ENCODE measurements around the gene CATSPERZ. TPM values are rescaled to one million over a fixed set of nuclear protein-coding genes. Genes with fewer than 3 reads are reported as not detected.

Gene CATSPERZ
- total RNA-seq, 4 donors from 2014 or later, result not detected

DNA sequence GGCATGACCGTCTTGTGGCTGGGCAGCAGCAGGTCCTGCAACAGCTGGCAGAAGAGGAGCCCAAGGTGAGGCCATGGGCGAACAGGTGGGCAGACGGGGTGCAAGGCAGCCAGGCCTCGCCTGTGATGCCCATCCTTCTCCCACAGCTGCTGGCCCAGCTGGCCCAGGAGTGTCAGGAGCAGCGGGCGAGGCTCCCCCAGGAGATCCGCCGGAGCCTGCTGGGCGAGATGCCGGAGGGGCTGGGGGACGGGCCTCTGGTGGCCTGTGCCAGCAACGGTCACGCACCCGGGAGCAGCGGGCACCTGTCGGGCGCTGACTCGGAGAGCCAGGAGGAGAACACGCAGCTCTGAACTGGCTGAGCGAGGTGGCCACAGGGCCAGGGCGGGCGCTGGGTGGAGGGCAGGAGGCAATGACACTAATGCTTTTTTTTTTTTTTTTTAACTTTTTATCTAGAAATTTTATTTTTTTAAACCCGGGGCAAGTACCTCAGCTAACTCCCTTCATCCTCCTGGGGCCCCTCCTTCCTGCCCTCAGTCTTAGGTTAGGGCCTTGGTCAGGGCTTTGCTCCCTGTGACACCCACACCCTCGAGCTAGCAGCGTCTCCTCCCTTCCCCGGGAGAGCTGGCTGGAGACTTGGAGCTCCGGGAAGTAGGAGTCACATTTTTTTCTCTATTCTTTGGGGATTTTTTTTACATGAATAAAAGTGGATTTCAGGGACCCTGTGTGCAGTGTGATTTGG, 32.8 kb upstream of the CATSPERZ start:
- H3K4me3 ChIP-seq (ENCODE audit: low read depth, poor library complexity, severe bottlenecking), result no peak overlapping the region
- TF ChIP-seq POLR2A (IDR thresholded peaks at IDR 0.05) (no peak), CTCF (IDR thresholded peaks at IDR 0.05) (no peak)
- intact Hi-C loops (cut with DNase I; ENCODE audit: low total_unique reads), result no loop called here
- WGBS, 2 donors, result 42 to 55% methylated on average over 16 to 27 of the region's 27 CpGs
- no peak for DNase-seq (ENCODE audit: low spot score in 2 of 2)

DNA sequence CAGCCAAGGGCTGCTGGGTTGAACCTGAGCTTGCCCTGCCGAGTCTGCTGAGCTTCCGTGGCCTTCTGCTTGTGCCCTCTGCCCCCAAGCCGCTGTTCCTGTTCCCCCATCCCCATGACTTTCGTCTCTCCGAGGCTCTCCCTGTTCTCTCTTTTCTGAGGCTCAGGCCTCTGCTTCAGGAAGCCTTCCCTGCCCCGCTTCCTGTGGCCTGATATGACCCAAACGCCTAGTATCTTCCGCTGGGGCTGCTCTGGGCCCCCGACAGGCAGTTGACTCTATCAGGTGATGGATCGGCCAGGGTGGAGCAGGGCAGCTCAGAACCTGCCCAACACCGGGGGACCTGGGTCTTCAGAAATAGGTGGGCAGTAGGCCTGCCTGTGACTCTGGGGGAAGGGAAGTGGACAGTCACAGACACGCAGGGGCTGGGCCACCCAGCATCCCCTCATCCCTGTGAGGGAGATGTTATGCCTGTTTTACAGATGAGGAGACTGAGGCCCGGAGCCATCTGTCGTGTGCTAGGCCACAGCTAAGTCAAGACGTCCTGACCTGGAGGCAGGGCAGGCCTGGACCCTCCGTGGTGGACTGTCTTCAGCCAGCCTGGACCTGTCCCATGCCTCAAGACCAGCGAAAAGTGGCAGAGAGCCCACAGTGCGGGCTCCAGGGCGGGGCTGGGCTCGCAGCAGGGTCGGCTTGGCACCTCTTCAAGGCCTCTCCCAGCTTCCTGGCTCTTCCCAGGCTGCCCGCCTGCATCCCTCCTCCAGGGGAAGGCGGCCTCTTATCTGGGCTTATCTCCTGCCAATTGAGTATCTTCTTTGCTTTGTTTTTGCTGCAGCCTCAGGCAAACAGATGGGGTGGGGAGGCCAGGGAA, 31.9 kb upstream of the CATSPERZ start:
- no peak overlapping the region for H3K4me3 ChIP-seq (ENCODE audit: low read depth, poor library complexity, severe bottlenecking)
- peak; percentile 56 to 90 for DNase-seq (ENCODE audit: low spot score in 2 of 2)
- no peak for TF ChIP-seq POLR2A (IDR thresholded peaks at IDR 0.05)
- intact Hi-C loops (cut with DNase I; ENCODE audit: low total_unique reads), result no loop called here
- WGBS, 2 donors, result 22 to 29% methylated on average over 14 to 23 of the region's 23 CpGs

DNA sequence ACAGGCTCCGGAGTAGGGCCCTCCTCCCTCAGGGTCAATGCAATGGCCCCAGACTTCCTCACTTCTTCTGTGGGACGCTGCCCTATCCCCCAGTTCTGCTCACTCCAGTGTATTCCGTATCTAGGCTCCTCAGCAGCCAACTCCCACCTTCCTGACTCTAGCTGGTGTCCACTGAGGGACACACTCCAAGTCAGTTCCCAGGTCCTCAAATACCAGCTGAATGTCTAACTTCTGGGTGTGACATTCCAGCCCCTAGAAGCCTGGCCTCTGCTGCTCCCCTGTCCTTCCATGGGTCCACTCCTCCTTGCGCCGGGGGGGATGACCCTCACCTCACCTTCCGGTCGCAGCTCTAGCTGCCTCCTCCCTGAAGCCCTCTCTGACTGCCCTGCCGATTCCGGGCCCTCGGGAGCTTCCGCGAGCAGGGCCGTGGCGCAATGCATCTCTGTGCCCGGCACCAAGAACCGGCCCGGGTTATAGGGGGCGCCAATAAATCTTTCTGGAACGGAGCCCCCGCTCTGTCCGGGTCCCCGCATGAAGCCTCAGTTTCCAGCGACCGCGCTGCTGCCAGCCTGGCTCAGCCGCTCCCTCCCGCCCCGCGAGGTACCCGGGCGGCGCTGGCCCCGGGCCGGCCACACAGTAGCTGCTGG, 31.1 kb upstream of the CATSPERZ start:
- intact Hi-C loops (cut with DNase I; ENCODE audit: low total_unique reads), result no loop called here
- TF ChIP-seq POLR2A (IDR thresholded peaks at IDR 0.05), result no peak
- no peak for TF ChIP-seq CTCF (IDR thresholded peaks at IDR 0.05)
- peak in 1 of 2 donors; percentile 94 for DNase-seq (ENCODE audit: low spot score in 2 of 2)
- H3K4me3 ChIP-seq (ENCODE audit: low read depth, poor library complexity, severe bottlenecking), result peak overlapping the region; percentile 70
- 1% methylated on average over 19 to 24 of the region's 34 CpGs for WGBS, 2 donors

DNA sequence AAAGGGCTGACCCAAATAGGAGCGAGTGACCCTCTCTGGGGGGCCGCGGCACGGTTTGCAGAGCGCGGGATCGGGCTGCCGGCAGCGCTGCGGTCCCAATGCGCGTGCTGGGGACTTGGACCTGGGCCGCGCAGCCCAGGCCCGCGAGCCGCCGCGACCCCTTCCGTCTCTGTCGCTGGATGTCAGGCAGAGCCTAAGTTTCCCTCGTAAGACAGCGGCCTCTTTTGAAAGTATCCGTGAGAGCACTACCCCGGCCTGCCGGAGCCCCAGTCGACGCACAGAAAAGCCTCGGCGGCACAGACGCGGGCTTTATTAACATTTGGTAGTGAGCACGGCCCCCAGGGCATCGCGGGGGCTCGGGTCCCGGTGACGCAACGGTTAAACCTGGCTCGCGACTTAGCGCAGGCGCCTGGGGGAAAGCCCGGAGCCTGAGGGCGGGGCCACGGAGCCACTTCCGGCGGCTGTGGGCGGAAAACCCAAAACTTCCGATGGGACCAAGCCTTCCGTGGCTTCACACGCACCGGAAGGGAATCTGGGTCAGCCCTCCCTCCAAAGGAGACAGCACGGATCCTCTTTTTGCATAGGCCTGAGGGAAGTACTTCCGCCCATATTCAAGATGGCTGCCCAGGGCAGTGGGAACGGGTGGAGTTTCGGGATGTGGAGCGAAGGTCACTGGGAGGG, 30.5 kb upstream of the CATSPERZ start:
- intact Hi-C loops (cut with DNase I; ENCODE audit: low total_unique reads), result no loop called here
- peak; percentile 98 to 99 for DNase-seq (ENCODE audit: low spot score in 2 of 2)
- TF ChIP-seq CTCF (IDR thresholded peaks at IDR 0.05), result no peak
- no peak for TF ChIP-seq POLR2A (IDR thresholded peaks at IDR 0.05)
- WGBS, 2 donors, result 0 to 1% methylated on average over 26 to 34 of the region's 58 CpGs
- peak overlapping the region; percentile 72 for H3K4me3 ChIP-seq (ENCODE audit: low read depth, poor library complexity, severe bottlenecking)

DNA sequence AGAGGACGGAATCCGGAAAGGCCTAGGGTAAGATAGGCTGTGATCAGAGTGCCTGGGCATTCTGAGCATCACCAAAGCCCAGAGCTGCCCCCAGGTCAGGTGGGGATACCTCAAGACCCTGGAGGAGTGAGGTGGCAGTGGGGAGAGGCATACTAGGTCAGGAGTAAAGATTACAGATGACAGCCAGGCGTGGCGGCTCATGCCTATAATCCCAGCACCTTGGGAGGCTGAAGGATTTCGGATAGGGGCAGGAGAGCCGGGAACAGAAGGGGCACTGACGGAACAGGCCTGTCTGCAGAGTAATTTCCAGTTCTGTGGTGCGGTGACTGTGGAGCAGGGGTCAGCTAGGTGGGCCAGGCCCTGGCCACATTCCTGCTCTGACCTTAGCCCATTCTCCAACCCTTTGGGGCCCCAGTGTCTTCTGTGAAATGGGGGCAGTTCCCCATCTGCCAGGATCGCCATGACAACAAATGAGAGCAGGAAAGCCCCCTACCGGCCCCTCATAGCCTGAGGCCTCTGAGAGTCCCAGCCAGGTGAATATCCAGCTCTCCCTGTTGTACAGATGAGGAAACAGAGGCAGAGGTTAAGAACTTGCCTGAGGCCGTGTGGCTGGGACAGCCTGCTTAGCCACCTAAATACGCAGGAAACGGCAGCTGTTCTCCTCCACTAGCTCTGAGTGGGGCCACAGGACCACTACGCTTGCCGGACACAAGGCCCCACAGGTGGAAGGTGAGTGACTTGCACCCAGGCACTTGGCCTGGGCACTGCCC, 24.9 kb upstream of the CATSPERZ start:
- intact Hi-C loops (cut with DNase I; ENCODE audit: low total_unique reads), result no loop called here
- no peak overlapping the region for H3K4me3 ChIP-seq (ENCODE audit: low read depth, poor library complexity, severe bottlenecking)
- TF ChIP-seq POLR2A (IDR thresholded peaks at IDR 0.05), result no peak
- TF ChIP-seq CTCF (IDR thresholded peaks at IDR 0.05), result no peak
- 82 to 85% methylated on average over 12 to 15 of the region's 15 CpGs for WGBS, 2 donors
- no peak for DNase-seq (ENCODE audit: low spot score in 2 of 2)

All from lower leg skin (tissue), 4 donors.